Measurements from ENCODE around the gene CCSER2.

DNA sequence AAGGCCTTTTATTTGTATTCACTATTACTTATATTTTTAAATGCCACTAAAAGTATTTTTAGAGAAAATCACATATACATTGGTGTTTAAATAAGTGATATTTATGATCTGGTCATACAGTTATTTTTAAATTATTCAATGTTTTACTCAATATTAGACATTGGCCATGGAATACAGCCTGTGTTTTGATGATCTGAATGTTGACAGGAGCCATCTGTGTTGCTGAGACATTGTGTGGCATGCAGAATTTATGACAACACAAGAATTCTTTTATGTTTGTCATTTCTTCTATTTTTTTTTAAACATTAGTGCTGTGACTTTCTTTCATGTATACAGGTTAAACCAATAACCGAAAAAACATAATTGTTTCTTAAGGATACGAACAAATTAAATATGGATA, 156.2 kb downstream of the CCSER2 start:
- TF ChIP-seq EZH2 (IDR thresholded peaks at IDR 0.05; ENCODE audit: low read length): no peak
- no peak for TF ChIP-seq CTCF (optimal IDR thresholded peaks at IDR 0.05 in 1 of 3, IDR thresholded peaks at IDR 0.05 in 1 of 3, conservative IDR thresholded peaks at IDR 0.05 in 1 of 3; ENCODE audit: extremely low read depth in 1 of 3, insufficient read depth in 2 of 3, low read length in 3 of 3)
